ENCODE results near the gene NFASC. TPM values are rescaled to one million over a fixed set of nuclear protein-coding genes. Genes with fewer than 3 reads are reported as not detected.

The NFASC gene
- total and polyA plus RNA-seq, 8 donors, result 1.1 to 54.2 (median 13.3) TPM

DNA sequence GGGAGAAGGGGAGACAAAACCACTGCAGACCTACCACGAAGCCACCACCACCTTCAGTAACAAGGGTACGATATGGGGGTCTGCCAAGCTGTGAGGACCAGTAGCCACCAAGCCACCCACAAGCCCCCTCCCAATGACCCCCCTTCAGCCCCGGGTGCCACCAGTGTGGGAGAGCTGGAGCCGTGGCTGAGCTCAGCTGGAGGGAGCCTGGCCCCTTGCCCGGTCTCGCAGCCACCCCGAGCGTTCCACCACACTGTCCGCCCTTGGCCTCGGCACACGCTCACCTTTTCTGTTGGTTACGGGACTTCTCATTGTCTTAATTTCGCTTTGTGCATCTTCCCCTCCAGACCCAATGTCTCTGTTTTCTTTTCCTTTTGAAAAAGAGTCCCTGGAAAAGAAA lies 145.9 kb downstream of the NFASC start:
- no peak overlapping the region for H3K27ac ChIP-seq
- 90 to 94% (median 92%) methylated on average over 13 of the region's 13 CpGs for WGBS, 5 donors
- H3K36me3 ChIP-seq, result peaks cover 0 to 12% (median 2%) of the 10 kb centered on the region in 4 donors
- TF ChIP-seq, protein P1, sequence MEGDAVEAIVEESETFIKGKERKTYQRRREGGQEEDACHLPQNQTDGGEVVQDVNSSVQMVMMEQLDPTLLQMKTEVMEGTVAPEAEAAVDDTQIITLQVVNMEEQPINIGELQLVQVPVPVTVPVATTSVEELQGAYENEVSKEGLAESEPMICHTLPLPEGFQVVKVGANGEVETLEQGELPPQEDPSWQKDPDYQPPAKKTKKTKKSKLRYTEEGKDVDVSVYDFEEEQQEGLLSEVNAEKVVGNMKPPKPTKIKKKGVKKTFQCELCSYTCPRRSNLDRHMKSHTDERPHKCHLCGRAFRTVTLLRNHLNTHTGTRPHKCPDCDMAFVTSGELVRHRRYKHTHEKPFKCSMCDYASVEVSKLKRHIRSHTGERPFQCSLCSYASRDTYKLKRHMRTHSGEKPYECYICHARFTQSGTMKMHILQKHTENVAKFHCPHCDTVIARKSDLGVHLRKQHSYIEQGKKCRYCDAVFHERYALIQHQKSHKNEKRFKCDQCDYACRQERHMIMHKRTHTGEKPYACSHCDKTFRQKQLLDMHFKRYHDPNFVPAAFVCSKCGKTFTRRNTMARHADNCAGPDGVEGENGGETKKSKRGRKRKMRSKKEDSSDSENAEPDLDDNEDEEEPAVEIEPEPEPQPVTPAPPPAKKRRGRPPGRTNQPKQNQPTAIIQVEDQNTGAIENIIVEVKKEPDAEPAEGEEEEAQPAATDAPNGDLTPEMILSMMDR (IDR thresholded peaks at IDR 0.05), result no peak
- TF ChIP-seq EP300 (IDR thresholded peaks at IDR 0.05), result no peak
- no peak for TF ChIP-seq POLR2AphosphoS5 (IDR thresholded peaks at IDR 0.05)
- TF ChIP-seq POLR2A (IDR thresholded peaks at IDR 0.05), result no peak
- H3K9me3 ChIP-seq, result no peaks in the 10 kb centered on the region
- no peak overlapping the region for H3K4me3 ChIP-seq
- intact Hi-C loops (cut with DNase I; ENCODE audit: low total_unique reads), result no loop called here
- DNase-seq, result no peak
- H3K4me1 ChIP-seq, result peaks cover 0 to 15% (median 11%) of the 10 kb centered on the region in 4 donors
- H3K27me3 ChIP-seq, result no peaks in the 10 kb centered on the region

DNA sequence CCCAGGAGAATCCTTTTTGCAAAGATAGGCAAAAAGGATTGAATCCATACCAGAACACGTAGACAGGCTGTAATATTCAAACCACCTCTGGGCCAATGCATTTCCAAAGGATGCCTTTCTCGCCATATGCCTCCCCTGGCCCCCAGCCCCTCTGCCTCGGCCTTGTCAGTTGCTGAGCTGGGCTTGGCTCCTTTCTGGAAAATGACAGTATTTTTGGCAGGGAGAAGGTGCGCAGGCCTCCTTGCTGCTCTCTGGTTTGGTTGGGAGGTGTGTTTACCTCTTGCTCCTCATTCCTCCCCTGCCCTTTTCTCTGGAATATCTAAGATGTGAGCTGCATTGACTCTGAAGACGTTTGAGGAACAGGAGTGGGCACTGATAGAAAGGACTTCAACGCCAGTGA lies 146.3 kb downstream of the NFASC start:
- DNase-seq, result no peak
- TF ChIP-seq POLR2AphosphoS5 (IDR thresholded peaks at IDR 0.05) (no peak), POLR2A (IDR thresholded peaks at IDR 0.05) (no peak), EP300 (IDR thresholded peaks at IDR 0.05) (no peak)
- TF ChIP-seq, protein P1 (IDR thresholded peaks at IDR 0.05), result no peak
- H3K9me3 ChIP-seq, result no peaks in the 10 kb centered on the region

DNA sequence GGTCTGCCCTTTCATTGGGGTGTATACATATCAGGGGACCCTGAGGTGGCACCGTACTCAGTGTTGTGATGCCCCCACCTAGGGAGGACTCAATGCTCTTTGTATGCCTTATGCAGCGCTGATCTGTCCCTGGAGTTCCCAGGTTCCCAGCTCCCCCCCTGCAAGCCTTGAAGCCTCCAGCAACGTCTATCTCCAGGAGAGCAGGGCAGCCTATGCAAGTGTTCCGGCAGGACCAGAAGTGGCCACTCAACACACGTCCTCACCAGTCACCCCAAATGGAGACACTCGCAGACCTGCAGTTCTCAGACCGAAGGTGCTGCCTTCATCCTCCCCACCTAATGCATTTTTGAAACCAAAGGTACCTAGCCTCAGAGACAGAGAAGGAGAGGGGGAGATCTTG lies 147.1 kb downstream of the NFASC start:
- H3K36me3 ChIP-seq, result peaks cover 0 to 12% (median 2%) of the 10 kb centered on the region in 4 donors
- H3K4me3 ChIP-seq, result no peak overlapping the region
- 78 to 91% (median 85%) methylated on average over 5 to 7 of the region's 7 CpGs for WGBS, 5 donors
- H3K4me1 ChIP-seq, result peaks cover 0 to 15% (median 11%) of the 10 kb centered on the region in 4 donors
- intact Hi-C loops (cut with DNase I; ENCODE audit: low total_unique reads), result no loop called here
- TF ChIP-seq EP300 (IDR thresholded peaks at IDR 0.05) (no peak), POLR2AphosphoS5 (IDR thresholded peaks at IDR 0.05) (no peak), POLR2A (IDR thresholded peaks at IDR 0.05) (no peak)
- TF ChIP-seq, protein P1 (IDR thresholded peaks at IDR 0.05), result no peak
- no peak for DNase-seq
- no peaks in the 10 kb centered on the region for H3K9me3 ChIP-seq
- no peaks in the 10 kb centered on the region for H3K27me3 ChIP-seq
- no peak overlapping the region for H3K27ac ChIP-seq

More for the DNA sequence above, 146.3 kb downstream of the NFASC start:
- Histone ChIP-seq H3K4me1 (peaks cover 0 to 15% (median 11%) of the 10 kb centered on the region in 4 donors), H3K4me3 (no peak overlapping the region), H3K36me3 (peaks cover 0 to 12% (median 2%) of the 10 kb centered on the region in 4 donors), H3K27me3 (no peaks in the 10 kb centered on the region), H3K27ac (no peak overlapping the region)
- 79 to 89% (median 83%) methylated on average over 6 of the region's 6 CpGs for WGBS, 5 donors
- intact Hi-C loops (cut with DNase I; ENCODE audit: low total_unique reads), result no loop called here

DNA sequence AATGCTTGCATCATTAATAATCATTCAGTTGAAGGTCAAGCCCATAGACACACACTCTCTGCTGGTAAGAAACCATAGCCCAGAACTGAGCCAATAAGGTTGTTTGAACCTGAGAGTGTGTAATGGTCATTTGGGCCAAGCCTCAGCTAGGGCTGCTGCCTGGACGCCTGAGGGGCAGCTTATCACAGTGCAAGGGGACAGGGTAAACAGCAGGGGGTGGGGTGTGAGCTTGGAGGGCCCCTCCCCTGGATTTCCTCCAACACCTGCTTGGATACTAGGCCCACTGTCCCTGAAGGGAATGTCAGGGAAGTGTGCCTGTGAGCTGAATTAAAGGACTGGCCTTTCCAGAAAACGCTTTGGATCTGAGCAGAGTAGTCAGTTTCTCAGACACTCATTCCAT lies 147.7 kb downstream of the NFASC start:
- 25 to 68% (median 59%) methylated on average over 2 of the region's 2 CpGs for WGBS, 5 donors
- Histone ChIP-seq H3K9me3 (no peaks in the 10 kb centered on the region), H3K4me3 (no peak overlapping the region), H3K27ac (no peak overlapping the region), H3K27me3 (no peaks in the 10 kb centered on the region), H3K4me1 (peaks cover 0 to 15% (median 11%) of the 10 kb centered on the region in 4 donors), H3K36me3 (peaks cover 0 to 12% (median 2%) of the 10 kb centered on the region in 4 donors)
- no peak for DNase-seq
- intact Hi-C loops (cut with DNase I; ENCODE audit: low total_unique reads), result no loop called here
- TF ChIP-seq POLR2AphosphoS5 (IDR thresholded peaks at IDR 0.05) (no peak), EP300 (IDR thresholded peaks at IDR 0.05) (no peak), POLR2A (IDR thresholded peaks at IDR 0.05) (no peak)
- TF ChIP-seq, protein P1 (IDR thresholded peaks at IDR 0.05), result no peak
